Dendritic cell treated with granulocyte-macrophage colony-stimulating factor and Interleukin-4, amounts not matched to agents 40 ng/mL and 50 ng/mL, for 4 days (primary cell): Measurements from ENCODE around the gene MBTPS2.
A peak's percentile ranks its signal among the peaks of the same experiment; 100 is the strongest.
"Not testable (repeated sequence)": the region's sequence is repeated elsewhere in the genome, so short reads cannot be mapped to it uniquely, and the experiment has no call there.

Experiments
- H3K27ac Mint-ChIP-seq: one replicate; pipeline ENCODE4 v1.8.0; 2022; ENCODE audit warnings: mild to moderate bottlenecking, mixed read lengths
- H3K27me3 Mint-ChIP-seq: one replicate; pipeline ENCODE4 v1.8.0; 2022; ENCODE audit warnings: mild to moderate bottlenecking, mixed read lengths
- H3K36me3 Mint-ChIP-seq: one replicate; pipeline ENCODE4 v1.8.0; 2022; ENCODE audit warnings: low read depth, mixed read lengths
- H3K4me1 Mint-ChIP-seq: one replicate; pipeline ENCODE4 v1.8.0; 2022; ENCODE audit warnings: low read depth, mixed read lengths
- H3K4me3 Mint-ChIP-seq: one replicate; pipeline ENCODE4 v1.8.0; 2022; ENCODE audit warnings: mild to moderate bottlenecking, moderate library complexity, mixed read lengths
- H3K9me3 Mint-ChIP-seq: one replicate; pipeline ENCODE4 v1.8.0; 2022; ENCODE audit warnings: mixed read lengths
- intact Hi-C: fragments of 100-400 bp; cut with micrococcal nuclease; formaldehyde crosslinking; loops from one replicate; pipeline ENCODE4 v1.15.0; 2022

Gene MBTPS2

GRCh38 chrX:21837056-21837455 lies 2.4 kb upstream of the MBTPS2 start:
- intact Hi-C loops: loop anchor here (5.0 to 10.0 kb wide), 3 partner anchors 138 to 910 kb away; no protein-coding TSS in a partner anchor
- no peaks in the 10 kb centered on the region for H3K36me3 Mint-ChIP-seq
- no peak overlapping the region for H3K27ac Mint-ChIP-seq
- H3K27me3 Mint-ChIP-seq: peaks cover 5% of the 10 kb centered on the region
- no peaks in the 10 kb centered on the region for H3K4me1 Mint-ChIP-seq
- no peaks in the 10 kb centered on the region for H3K9me3 Mint-ChIP-seq
- no peak overlapping the region for H3K4me3 Mint-ChIP-seq

GRCh38 chrX:21838937-21839333 lies 482 bp upstream of the MBTPS2 start:
- Mint-ChIP-seq H3K4me1 (no peaks in the 10 kb centered on the region), H3K4me3 (peak overlapping the region; percentile 84), H3K36me3 (peaks cover 6% of the 10 kb centered on the region), H3K9me3 (no peaks in the 10 kb centered on the region), H3K27ac (peak overlapping the region; percentile 93), H3K27me3 (peaks cover 3% of the 10 kb centered on the region)
- intact Hi-C loops: loop anchor here (5.0 to 10.0 kb wide), 3 partner anchors 136 to 908 kb away; no protein-coding TSS in a partner anchor

GRCh38 chrX:21840193-21840545 lies 752 bp downstream of the MBTPS2 start:
- Mint-ChIP-seq H3K27ac (peak overlapping the region; percentile 93), H3K9me3 (no peaks in the 10 kb centered on the region), H3K4me3 (peak overlapping the region; percentile 84), H3K4me1 (no peaks in the 10 kb centered on the region), H3K36me3 (peaks cover 18% of the 10 kb centered on the region), H3K27me3 (peaks cover 3% of the 10 kb centered on the region)
- intact Hi-C loops: no loop called here

GRCh38 chrX:21843179-21843578 lies 3.8 kb downstream of the MBTPS2 start:
- Mint-ChIP-seq H3K36me3 (peaks cover 40% of the 10 kb centered on the region), H3K27me3 (no peaks in the 10 kb centered on the region)
- intact Hi-C loops: no loop called here

GRCh38 chrX:21845096-21845495 lies 5.7 kb downstream of the MBTPS2 start:
- H3K4me3 Mint-ChIP-seq: no peak overlapping the region
- no peaks in the 10 kb centered on the region for H3K27me3 Mint-ChIP-seq
- intact Hi-C loops: no loop called here
- no peak overlapping the region for H3K27ac Mint-ChIP-seq
- peaks cover 40% of the 10 kb centered on the region for H3K36me3 Mint-ChIP-seq
- no peaks in the 10 kb centered on the region for H3K9me3 Mint-ChIP-seq
- H3K4me1 Mint-ChIP-seq: no peaks in the 10 kb centered on the region

More at GRCh38 chrX:21843179-21843578, 3.8 kb downstream of the MBTPS2 start:
- Mint-ChIP-seq H3K4me3 (no peak overlapping the region), H3K9me3 (no peaks in the 10 kb centered on the region), H3K4me1 (no peaks in the 10 kb centered on the region), H3K27ac (no peak overlapping the region)

GRCh38 chrX:21847342-21847741 lies 7.9 kb downstream of the MBTPS2 start:
- intact Hi-C loops: no loop called here
- Mint-ChIP-seq H3K27me3 (no peaks in the 10 kb centered on the region), H3K9me3 (no peaks in the 10 kb centered on the region), H3K36me3 (peaks cover 40% of the 10 kb centered on the region), H3K4me1 (no peaks in the 10 kb centered on the region), H3K27ac (no peak overlapping the region), H3K4me3 (no peak overlapping the region)

GRCh38 chrX:21853578-21853977 lies 14.2 kb downstream of the MBTPS2 start:
- H3K27ac Mint-ChIP-seq: no peak overlapping the region

GRCh38 chrX:21855937-21856415 lies 16.6 kb downstream of the MBTPS2 start, which contains the start of gene YY2:
Gene YY2, plus strand, starts transcription at chrX:21855987. Its CDS starts 498 bp downstream, at chrX:21856485.
- Mint-ChIP-seq H3K27ac (no peak within 1 kb of the TSS), H3K27me3 (no peaks in the 10 kb centered on the region), H3K9me3 (peaks cover 9% of the 10 kb centered on the region), H3K4me1 (no peaks in the 10 kb centered on the region), H3K4me3 (no peak within 1 kb of the TSS), H3K36me3 (peaks cover 42% of the 10 kb centered on the region)
- intact Hi-C loops: loop anchor here (10.0 kb wide), 1 partner anchor 109 kb away; no protein-coding TSS in a partner anchor

More at GRCh38 chrX:21853578-21853977, 14.2 kb downstream of the MBTPS2 start:
- Mint-ChIP-seq H3K27me3 (no peaks in the 10 kb centered on the region), H3K4me3 (no peak overlapping the region), H3K36me3 (peaks cover 42% of the 10 kb centered on the region), H3K9me3 (peaks cover 9% of the 10 kb centered on the region), H3K4me1 (no peaks in the 10 kb centered on the region)
- intact Hi-C loops: loop anchor here (10.0 kb wide), 1 partner anchor 111 kb away; no protein-coding TSS in a partner anchor

- intact Hi-C loops: loop anchor here (10.0 kb wide), 1 partner anchor 108 kb away; no protein-coding TSS in a partner anchor
- no peak overlapping the region for H3K4me3 Mint-ChIP-seq
Measured at GRCh38 chrX:21856504-21856903, 17.1 kb downstream of the MBTPS2 start.

GRCh38 chrX:21863241-21863640 lies 23.8 kb downstream of the MBTPS2 start:
- Mint-ChIP-seq H3K27ac (no peak overlapping the region), H3K4me3 (no peak overlapping the region), H3K4me1 (no peaks in the 10 kb centered on the region), H3K9me3 (no peaks in the 10 kb centered on the region), H3K27me3 (no peaks in the 10 kb centered on the region), H3K36me3 (peaks cover 8% of the 10 kb centered on the region)
- intact Hi-C loops: no loop called here

More at GRCh38 chrX:21856504-21856903, 17.1 kb downstream of the MBTPS2 start:
- no peak overlapping the region for H3K27ac Mint-ChIP-seq
- no peaks in the 10 kb centered on the region for H3K27me3 Mint-ChIP-seq
- H3K36me3 Mint-ChIP-seq: peaks cover 42% of the 10 kb centered on the region
- peaks cover 9% of the 10 kb centered on the region for H3K9me3 Mint-ChIP-seq
- no peaks in the 10 kb centered on the region for H3K4me1 Mint-ChIP-seq

- Mint-ChIP-seq H3K27me3 (no peaks in the 10 kb centered on the region), H3K36me3 (peaks cover 12% of the 10 kb centered on the region), H3K9me3 (no peaks in the 10 kb centered on the region), H3K27ac (no peak overlapping the region), H3K4me3 (no peak overlapping the region), H3K4me1 (no peaks in the 10 kb centered on the region)
- intact Hi-C loops: no loop called here
Measured at GRCh38 chrX:21865436-21865835, 26.0 kb downstream of the MBTPS2 start.

GRCh38 chrX:21870494-21870893 lies 31.1 kb downstream of the MBTPS2 start:
- Mint-ChIP-seq H3K4me1 (no peaks in the 10 kb centered on the region), H3K4me3 (no peak overlapping the region), H3K36me3 (peaks cover 5% of the 10 kb centered on the region), H3K27me3 (no peaks in the 10 kb centered on the region), H3K9me3 (no peaks in the 10 kb centered on the region), H3K27ac (no peak overlapping the region)
- intact Hi-C loops: no loop called here

- no peaks in the 10 kb centered on the region for H3K4me1 Mint-ChIP-seq
- intact Hi-C loops: no loop called here
- no peak overlapping the region for H3K27ac Mint-ChIP-seq
- H3K36me3 Mint-ChIP-seq: peaks cover 5% of the 10 kb centered on the region
- H3K27me3 Mint-ChIP-seq: no peaks in the 10 kb centered on the region
- no peaks in the 10 kb centered on the region for H3K9me3 Mint-ChIP-seq
- no peak overlapping the region for H3K4me3 Mint-ChIP-seq
Measured at GRCh38 chrX:21873063-21873775, 33.8 kb downstream of the MBTPS2 start.

GRCh38 chrX:21874182-21874581 lies 34.8 kb downstream of the MBTPS2 start:
- H3K27me3 Mint-ChIP-seq, H3K9me3 Mint-ChIP-seq, H3K36me3 Mint-ChIP-seq, H3K27ac Mint-ChIP-seq, intact Hi-C loops, H3K4me1 Mint-ChIP-seq, H3K4me3 Mint-ChIP-seq: not testable (repeated sequence)
